ENCODE data around the gene ADAR. TPM values are rescaled to one million over a fixed set of nuclear protein-coding genes. Genes with fewer than 3 reads are reported as not detected.

ADAR gene
- total and polyA plus RNA-seq, 2 of the 8 experiments (the other 6 are each of a cell fraction or from before 2014, with no cell fraction given), result 125 to 242 TPM

DNA sequence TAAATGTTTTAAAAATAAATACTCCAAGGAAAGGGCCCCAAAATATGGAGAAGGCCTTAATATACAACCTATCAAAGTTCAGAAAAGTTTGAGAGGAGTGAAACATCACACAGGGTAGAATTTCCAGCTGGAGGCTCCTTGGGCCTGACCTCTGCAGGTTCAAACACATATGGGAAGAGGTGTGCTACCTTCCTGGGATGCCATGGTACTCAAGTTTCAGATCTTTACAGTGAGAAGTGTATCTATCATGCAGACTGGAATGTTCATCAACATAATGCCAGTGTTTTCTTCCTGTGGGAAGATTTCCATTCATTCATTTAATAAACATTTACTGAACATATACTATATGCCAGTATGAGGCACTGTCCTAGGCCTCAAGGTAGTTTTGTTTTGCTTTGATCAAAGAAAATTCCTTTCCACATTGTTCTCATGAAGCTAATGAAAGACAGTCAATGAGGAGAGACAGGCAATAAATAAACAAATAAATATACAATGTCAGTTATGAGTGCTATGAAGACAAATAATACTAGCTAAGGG is 14.6 kb upstream of the ADAR start (continued):
- no peak for TF ChIP-seq JUN (IDR thresholded peaks at IDR 0.05; ENCODE audit: low read depth, low read length)
- TF ChIP-seq, protein P1, sequence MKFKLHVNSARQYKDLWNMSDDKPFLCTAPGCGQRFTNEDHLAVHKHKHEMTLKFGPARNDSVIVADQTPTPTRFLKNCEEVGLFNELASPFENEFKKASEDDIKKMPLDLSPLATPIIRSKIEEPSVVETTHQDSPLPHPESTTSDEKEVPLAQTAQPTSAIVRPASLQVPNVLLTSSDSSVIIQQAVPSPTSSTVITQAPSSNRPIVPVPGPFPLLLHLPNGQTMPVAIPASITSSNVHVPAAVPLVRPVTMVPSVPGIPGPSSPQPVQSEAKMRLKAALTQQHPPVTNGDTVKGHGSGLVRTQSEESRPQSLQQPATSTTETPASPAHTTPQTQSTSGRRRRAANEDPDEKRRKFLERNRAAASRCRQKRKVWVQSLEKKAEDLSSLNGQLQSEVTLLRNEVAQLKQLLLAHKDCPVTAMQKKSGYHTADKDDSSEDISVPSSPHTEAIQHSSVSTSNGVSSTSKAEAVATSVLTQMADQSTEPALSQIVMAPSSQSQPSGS (IDR thresholded peaks at IDR 0.05; ENCODE audit: low read length), result no peak
- TF ChIP-seq HDAC2 (IDR thresholded peaks at IDR 0.05; ENCODE audit: borderline replicate concordance in 1 of 2, low read depth in 2 of 2, low read length in 2 of 2), result no peak
- no peak for TF ChIP-seq JUND (IDR thresholded peaks at IDR 0.05; ENCODE audit: low read length)
- no peak for TF ChIP-seq CBX5 (IDR thresholded peaks at IDR 0.05; ENCODE audit: low read depth, low read length)
